ENCODE data around the gene NELFE. TPM values are rescaled to one million over a fixed set of nuclear protein-coding genes. Genes with fewer than 3 reads are reported as not detected.
A peak's percentile ranks its signal among the peaks of the same experiment; 100 is the strongest.
"Not testable (repeated sequence)": the region's sequence is repeated elsewhere in the genome, so short reads cannot be mapped to it uniquely, and the experiment has no call there.

The NELFE gene
- total and polyA plus RNA-seq, 3 donors from 2014 or later = 181 to 292 (median 219) TPM

DNA sequence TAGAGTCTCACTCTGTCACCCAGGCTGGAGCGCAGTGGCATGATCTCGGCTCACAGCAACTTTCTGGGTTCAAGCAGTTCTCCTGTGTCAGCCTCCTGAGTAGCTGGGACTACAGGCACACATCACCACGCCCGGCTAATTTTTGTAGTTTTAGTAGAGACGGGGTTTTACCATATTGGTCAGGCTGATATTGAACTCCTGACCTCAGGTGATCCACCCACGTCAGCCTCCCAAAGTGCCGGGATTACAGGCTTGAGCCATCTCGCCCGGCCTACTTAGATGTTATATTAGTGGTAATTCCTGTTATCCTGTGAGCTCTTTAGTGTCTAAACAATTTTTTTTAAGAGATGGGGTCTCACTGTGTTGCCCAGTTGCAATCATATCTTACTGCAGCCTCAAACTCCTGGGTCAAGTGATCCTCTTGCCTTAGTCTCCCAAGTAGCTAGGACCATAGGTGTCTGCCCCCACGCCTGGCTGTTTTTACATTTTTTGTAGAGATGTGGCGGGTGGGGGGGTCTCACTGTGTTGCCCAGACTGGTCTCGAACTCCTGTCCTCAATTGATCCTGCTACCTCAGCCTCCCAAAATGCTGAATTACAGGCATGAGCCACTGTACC, 19.2 kb upstream of the NELFE start:
- TF ChIP-seq, protein P1, sequence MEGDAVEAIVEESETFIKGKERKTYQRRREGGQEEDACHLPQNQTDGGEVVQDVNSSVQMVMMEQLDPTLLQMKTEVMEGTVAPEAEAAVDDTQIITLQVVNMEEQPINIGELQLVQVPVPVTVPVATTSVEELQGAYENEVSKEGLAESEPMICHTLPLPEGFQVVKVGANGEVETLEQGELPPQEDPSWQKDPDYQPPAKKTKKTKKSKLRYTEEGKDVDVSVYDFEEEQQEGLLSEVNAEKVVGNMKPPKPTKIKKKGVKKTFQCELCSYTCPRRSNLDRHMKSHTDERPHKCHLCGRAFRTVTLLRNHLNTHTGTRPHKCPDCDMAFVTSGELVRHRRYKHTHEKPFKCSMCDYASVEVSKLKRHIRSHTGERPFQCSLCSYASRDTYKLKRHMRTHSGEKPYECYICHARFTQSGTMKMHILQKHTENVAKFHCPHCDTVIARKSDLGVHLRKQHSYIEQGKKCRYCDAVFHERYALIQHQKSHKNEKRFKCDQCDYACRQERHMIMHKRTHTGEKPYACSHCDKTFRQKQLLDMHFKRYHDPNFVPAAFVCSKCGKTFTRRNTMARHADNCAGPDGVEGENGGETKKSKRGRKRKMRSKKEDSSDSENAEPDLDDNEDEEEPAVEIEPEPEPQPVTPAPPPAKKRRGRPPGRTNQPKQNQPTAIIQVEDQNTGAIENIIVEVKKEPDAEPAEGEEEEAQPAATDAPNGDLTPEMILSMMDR (IDR thresholded peaks at IDR 0.05) = no peak
- no peak for TF ChIP-seq POLR2A (IDR thresholded peaks at IDR 0.05)
- intact Hi-C loops (cut with DNase I; ENCODE audit: low total_unique reads) = no loop called here
- H3K27ac ChIP-seq = no peak overlapping the region
- DNase-seq = no peak
- no peak overlapping the region for H3K4me3 ChIP-seq
- peaks cover 6% of the 10 kb centered on the region for H3K4me1 ChIP-seq
- no peaks in the 10 kb centered on the region for H3K27me3 ChIP-seq
- 94 to 95% methylated on average over 12 of the region's 12 CpGs for WGBS, 2 donors
- no peaks in the 10 kb centered on the region for H3K36me3 ChIP-seq (ENCODE audit: low read depth, missing control alignments)
- no peaks in the 10 kb centered on the region for H3K9me3 ChIP-seq

DNA sequence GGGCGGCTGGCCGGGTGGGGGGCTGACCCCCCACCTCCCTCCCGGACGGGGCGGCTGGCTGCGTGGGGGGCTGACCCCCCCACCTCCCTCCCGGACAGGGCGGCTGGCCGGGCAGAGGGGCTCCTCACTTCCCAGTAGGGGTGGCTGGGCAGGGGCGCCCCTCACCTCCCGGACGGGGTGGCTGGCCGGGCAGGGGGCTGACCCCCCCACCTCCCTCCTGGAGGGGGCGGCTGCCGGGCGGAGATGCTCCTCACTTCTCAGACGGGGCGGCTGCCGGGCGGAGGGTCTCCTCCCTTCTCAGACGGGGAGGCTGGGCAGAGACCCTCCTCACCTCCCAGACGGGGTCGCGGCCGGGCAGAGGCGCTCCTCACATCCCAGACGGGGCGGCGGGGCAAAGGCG, 17.3 kb upstream of the NELFE start:
- H3K27ac ChIP-seq; H3K9me3 ChIP-seq; DNase-seq; H3K36me3 ChIP-seq (ENCODE audit: low read depth, missing control alignments); H3K27me3 ChIP-seq; H3K4me3 ChIP-seq; intact Hi-C loops (cut with DNase I; ENCODE audit: low total_unique reads): not testable (repeated sequence)
- peaks cover 16% of the 10 kb centered on the region for H3K4me1 ChIP-seq
- WGBS, 2 donors = 98% methylated on average over 13 of the region's 30 CpGs; no CpG with 5 or more reads in 1 of the 2 donors

DNA sequence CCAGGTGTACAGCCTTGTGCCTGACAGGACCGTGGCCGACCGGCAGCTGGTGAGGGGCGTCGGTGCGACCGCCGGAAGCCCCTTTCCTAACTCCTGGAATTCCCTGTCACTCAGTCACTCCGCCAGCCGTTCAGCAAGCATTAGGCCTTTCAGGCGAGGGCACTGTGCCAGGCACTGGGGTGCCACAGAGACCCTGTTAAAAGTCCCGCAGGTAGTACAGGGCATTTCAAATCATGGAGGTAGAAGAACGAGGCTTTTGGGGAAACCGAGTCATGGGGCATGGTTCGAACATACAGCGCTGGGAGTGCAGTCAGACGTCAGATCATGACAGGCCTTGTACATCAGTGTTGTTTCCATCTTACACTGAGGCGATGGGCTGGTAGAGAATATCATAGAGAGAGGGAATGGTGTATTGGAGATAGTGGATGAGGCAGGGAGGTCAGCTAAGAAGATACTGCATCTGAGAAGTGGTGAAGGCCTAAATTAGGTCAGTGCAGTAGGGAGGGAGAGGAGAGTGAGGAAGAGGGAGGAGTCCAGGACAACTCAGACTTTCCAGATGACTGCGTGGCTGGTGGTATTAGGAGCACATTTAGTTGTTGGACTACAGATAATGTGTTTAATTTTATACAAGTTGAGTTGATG, 14.1 kb upstream of the NELFE start:
- WGBS, 2 donors = 8 to 9% methylated on average over 8 to 13 of the region's 19 CpGs

DNA sequence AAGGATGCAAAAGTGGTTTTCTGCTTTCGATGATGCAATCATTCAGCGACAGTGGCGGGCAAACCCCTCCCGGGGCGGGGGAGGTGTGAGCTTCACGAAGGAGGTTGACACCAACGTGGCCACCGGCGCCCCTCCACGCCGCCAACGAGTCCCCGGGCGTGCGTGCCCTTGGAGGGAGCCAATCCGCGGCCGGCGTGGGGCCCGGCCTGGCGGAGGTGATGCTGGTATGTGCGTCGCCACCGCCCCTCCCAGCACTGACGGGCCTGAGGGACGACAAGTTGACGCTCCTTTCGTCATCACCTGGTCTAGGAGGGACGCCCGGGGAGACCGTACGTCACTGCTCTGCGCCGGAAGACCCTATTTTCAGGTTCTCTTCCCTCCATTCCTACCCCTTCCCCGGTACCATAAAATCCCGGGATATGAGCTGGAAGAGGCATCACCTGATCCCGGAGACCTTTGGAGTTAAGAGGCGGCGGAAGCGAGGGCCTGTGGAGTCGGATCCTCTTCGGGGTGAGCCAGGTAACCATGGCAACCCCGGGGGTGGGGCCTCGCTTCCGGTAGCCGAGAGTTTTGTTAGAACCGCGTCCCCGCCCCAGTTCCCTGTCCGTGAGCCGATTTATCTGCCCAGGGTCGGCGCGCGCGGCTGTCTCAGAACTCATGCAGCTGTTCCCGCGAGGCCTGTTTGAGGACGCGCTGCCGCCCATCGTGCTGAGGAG, 13.4 kb upstream of the NELFE start, which contains the start of gene DXO:
Gene DXO, minus strand, starts transcription at position 146 of the 716 bp plus-strand sequence. CDS start 463 bp downstream, outside the sequence.
- Histone ChIP-seq H3K27ac (peak within 1 kb of the TSS; percentile 91 to 98), H3K4me3 (peak within 1 kb of the TSS; percentile 77 to 82), H3K36me3 (ENCODE audit: low read depth, missing control alignments) (no peaks in the 10 kb centered on the region), H3K9me3 (no peaks in the 10 kb centered on the region), H3K27me3 (no peaks in the 10 kb centered on the region), H3K4me1 (peaks cover 19% of the 10 kb centered on the region)
- WGBS, 2 donors = 0 to 1% methylated on average over 23 to 61 of the region's 62 CpGs
- intact Hi-C loops (cut with DNase I; ENCODE audit: low total_unique reads) = no loop called here
- peak; percentile 97 for DNase-seq
- no peak for TF ChIP-seq POLR2A (IDR thresholded peaks at IDR 0.05)
- TF ChIP-seq, protein P1 (IDR thresholded peaks at IDR 0.05) = peak in 1 of 3 experiments; percentile 14

More for the DNA sequence above, 14.1 kb upstream of the NELFE start:
- Histone ChIP-seq H3K4me3 (peak overlapping the region; percentile 77 to 82), H3K9me3 (no peaks in the 10 kb centered on the region), H3K27ac (peak overlapping the region; percentile 91 to 98), H3K27me3 (no peaks in the 10 kb centered on the region), H3K4me1 (peaks cover 19% of the 10 kb centered on the region), H3K36me3 (ENCODE audit: low read depth, missing control alignments) (no peaks in the 10 kb centered on the region)
- intact Hi-C loops (cut with DNase I; ENCODE audit: low total_unique reads) = no loop called here
- DNase-seq = no peak
- TF ChIP-seq, protein P1 (IDR thresholded peaks at IDR 0.05) = no peak
- no peak for TF ChIP-seq POLR2A (IDR thresholded peaks at IDR 0.05)
